Stimulated activated CD4-positive, alpha-beta T cell treated with anti-CD3 and anti-CD28 coated beads, Interleukin-2, amount 100 ng/mL, for 48 hours (primary cell): ENCODE measurements around the gene QSOX2.

Experiments used
- DNase-seq, 2 donors: peaks; one replicate each; pipeline ENCODE4 v3.0.0-alpha.2; 2020

QSOX2 gene

GRCh38 chr9:136219276-136219675 lies 26.3 kb downstream of the QSOX2 start:
- DNase-seq = no peak

GRCh38 chr9:136218673-136219072 lies 26.9 kb downstream of the QSOX2 start:
- no peak for DNase-seq

- DNase-seq = no peak
Observed at GRCh38 chr9:136218271-136218670, 27.3 kb downstream of the QSOX2 start.

- DNase-seq = no peak
Observed at GRCh38 chr9:136216541-136217244, 28.9 kb downstream of the QSOX2 start.

GRCh38 chr9:136213733-136214132 lies 31.9 kb downstream of the QSOX2 start:
- no peak for DNase-seq

- no peak for DNase-seq
Observed at GRCh38 chr9:136212345-136212950, 33.2 kb downstream of the QSOX2 start.

- DNase-seq = no peak
Observed at GRCh38 chr9:136211441-136212344, 33.9 kb downstream of the QSOX2 start.

GRCh38 chr9:136211006-136211405 lies 34.6 kb downstream of the QSOX2 start:
- no peak for DNase-seq

GRCh38 chr9:136210276-136210675 lies 35.3 kb downstream of the QSOX2 start:
- DNase-seq = no peak

GRCh38 chr9:136209786-136210185 lies 35.8 kb downstream of the QSOX2 start:
- no peak for DNase-seq

- DNase-seq = no peak
Observed at GRCh38 chr9:136209232-136209631, 36.4 kb downstream of the QSOX2 start.

GRCh38 chr9:136208675-136209074 lies 36.9 kb downstream of the QSOX2 start:
- no peak for DNase-seq

GRCh38 chr9:136207616-136208015 lies 38.0 kb downstream of the QSOX2 start:
- DNase-seq = no peak

GRCh38 chr9:136206602-136207275 lies 38.9 kb downstream of the QSOX2 start:
- DNase-seq = no peak

GRCh38 chr9:136205707-136205992 lies 40.0 kb downstream of the QSOX2 start:
- no peak for DNase-seq

- no peak for DNase-seq
Observed at GRCh38 chr9:136204838-136205706, 40.5 kb downstream of the QSOX2 start, which contains the start of gene LHX3. TSS of gene LHX3 (minus strand) at chr9:136205128. CDS start at chr9:136205012, 116 bp downstream.

GRCh38 chr9:136204145-136204805 lies 41.3 kb downstream of the QSOX2 start:
- no peak for DNase-seq

- DNase-seq = no peak
Observed at GRCh38 chr9:136203408-136204144, 42.0 kb downstream of the QSOX2 start.

- no peak for DNase-seq
Observed at GRCh38 chr9:136202454-136203407, 42.9 kb downstream of the QSOX2 start.
